SK-N-SH (cell line): ENCODE measurements around the gene ZNF783. TPM values are rescaled to one million over a fixed set of nuclear protein-coding genes. Genes with fewer than 3 reads are reported as not detected.

Source experiments
- CTCF ChIA-PET: fragments of 300-600, 350-600 bp; formaldehyde crosslinking; extraction: SDS; loops from one replicate; lab custom pipeline; 2021; lab: Yijun Ruan, JAX
- POLR2A ChIA-PET: fragments of 350-600 bp; sonication (Branson Sonifier 250); formaldehyde crosslinking; extraction: SDS; loops from one replicate; lab custom pipeline; 2020; ENCODE audit warnings: antibody characterized with exemption, inconsistent platforms; lab: Yijun Ruan, JAX
- DNase-seq: peaks from one replicate; pipeline ENCODE4 v3.0.0; 2012
- H2AFZ ChIP-seq: fragments of 200-600 bp; sonication (generic); 2 replicates; pipeline ENCODE4 v1.8.1; 2016; ENCODE audit warnings: antibody characterized with exemption, mild to moderate bottlenecking, low read depth
- H3F3A ChIP-seq: fragments of 200-600 bp; sonication (generic); replicated peaks from 2 replicates; pipeline ENCODE3; 2016; ENCODE audit warnings: antibody characterized with exemption, mild to moderate bottlenecking; ENCODE audit not compliant: insufficient read depth
- H3K27ac ChIP-seq, 2 experiments: fragments of 200-500 bp in 1 of 2; fragments of 200-600 bp in 1 of 2; sonication (Bioruptor generic) in 1 of 2; sonication (generic), shearing (Covaris generic) in 1 of 2; 2 replicates each; pipeline versions ENCODE4 v1.5.1 to v1.6.1; 2014 to 2016; ENCODE audit warnings: low read depth in 2 of 2, inconsistent platforms in 1 of 2, low read length in 1 of 2, mild to moderate bottlenecking in 1 of 2, mixed read lengths in 1 of 2
- H3K27me3 ChIP-seq: fragments of 200-600 bp; sonication (generic), shearing (Covaris generic); 2 replicates; pipeline ENCODE4 v1.6.1; 2016; ENCODE audit warnings: mixed run types; ENCODE audit not compliant: insufficient read depth
- H3K36me3 ChIP-seq, 2 experiments: fragments of 200-500 bp in 1 of 2; fragments of 200-600 bp in 1 of 2; sonication (Bioruptor generic) in 1 of 2; sonication (generic) in 1 of 2; replicated peaks in 1 of 2; 2 replicates each; pipeline versions ENCODE3 to v1.5.1; 2014 to 2016; ENCODE audit warnings: low read length in 1 of 2, mild to moderate bottlenecking in 1 of 2; ENCODE audit not compliant: insufficient read depth in 2 of 2, control insufficient read depth in 1 of 2
- H3K4me1 ChIP-seq, 2 experiments: fragments of 200-500 bp in 1 of 2; fragments of 200-600 bp in 1 of 2; sonication (Bioruptor generic) in 1 of 2; sonication (generic), shearing (Covaris generic) in 1 of 2; 2 replicates each; pipeline versions ENCODE4 v1.5.1 to v1.6.1; 2014 to 2016; ENCODE audit warnings: low read depth in 1 of 2, low read length in 1 of 2, mixed run types in 1 of 2; ENCODE audit not compliant: insufficient read depth in 2 of 2, control insufficient read depth in 1 of 2
- H3K4me2 ChIP-seq: fragments of 200-600 bp; sonication (generic), shearing (Covaris generic); 2 replicates; pipeline ENCODE4 v1.6.1; 2017; ENCODE audit warnings: mixed run types
- H3K4me3 ChIP-seq, 2 experiments: fragments of 200-500 bp in 1 of 2; fragments of 200-600 bp in 1 of 2; sonication (Bioruptor generic) in 1 of 2; sonication (generic), shearing (Covaris generic) in 1 of 2; 2 replicates each; pipeline versions ENCODE4 v1.5.1 to v1.8.1; 2014 to 2016; ENCODE audit warnings: low read depth in 2 of 2, inconsistent platforms in 1 of 2, low read length in 1 of 2, mild to moderate bottlenecking in 1 of 2, mixed read lengths in 1 of 2, moderate library complexity in 1 of 2
- H3K79me2 ChIP-seq: fragments of 200-600 bp; sonication (generic); 2 replicates; pipeline ENCODE4 v1.8.1; 2017; ENCODE audit warnings: mild to moderate bottlenecking; ENCODE audit not compliant: insufficient read depth
- H3K9ac ChIP-seq: fragments of 200-600 bp; sonication (generic); 2 replicates; pipeline ENCODE4 v1.6.1; 2017; ENCODE audit warnings: mixed run types
- H3K9me2 ChIP-seq: fragments of 200-600 bp; sonication (generic); 2 replicates; pipeline ENCODE4 v1.6.1; 2017; ENCODE audit warnings: mixed run types
- H3K9me3 ChIP-seq: fragments of 200-600 bp; sonication (generic); 2 replicates; pipeline ENCODE4 v1.6.1; 2017; ENCODE audit warnings: mixed run types, mild to moderate bottlenecking, moderate library complexity
- H4K20me1 ChIP-seq: fragments of 200-600 bp; sonication (generic); 2 replicates; pipeline ENCODE4 v1.6.1; 2017; ENCODE audit warnings: mild to moderate bottlenecking, mixed run types; ENCODE audit not compliant: insufficient read depth
- ELF1 ChIP-seq: IDR thresholded peaks from 2 replicates; pipeline ENCODE4 v1.4.0; 2012
- MXI1 ChIP-seq: IDR thresholded peaks from 2 replicates; pipeline ENCODE4 v1.6.1; 2012; ENCODE audit warnings: mild to moderate bottlenecking, low read depth, low read length, improper control_type of control experiment
- NFIC ChIP-seq: IDR thresholded peaks from 2 replicates; pipeline ENCODE4 v1.4.0; 2012; ENCODE audit warnings: borderline replicate concordance
- NRF1 ChIP-seq: IDR thresholded peaks from 2 replicates; pipeline ENCODE4 v1.6.1; 2012; ENCODE audit warnings: low read depth, mild to moderate bottlenecking, low read length
- POLR2AphosphoS5 ChIP-seq: IDR thresholded peaks from 2 replicates; pipeline ENCODE4 v1.6.1; 2012; ENCODE audit warnings: low read depth, low read length
- RFX5 ChIP-seq: IDR thresholded peaks from 2 replicates; pipeline ENCODE4 v1.6.1; 2012; ENCODE audit warnings: mild to moderate bottlenecking, improper control_type of control experiment, low read length
- SIN3A ChIP-seq: IDR thresholded peaks from 2 replicates; pipeline ENCODE4 v1.6.1; 2012; ENCODE audit warnings: low read depth, mild to moderate bottlenecking, low read length, moderate library complexity, borderline replicate concordance
- WGBS: methylation state at CpG from one replicate; pipeline ENCODE4 v1.1.6; 2017; ENCODE audit warnings: low lambda C conversion rate; 5-methylcytosine and 5-hydroxymethylcytosine counted together
- polyA plus RNA-seq, 3 experiments: library from polyadenylated mRNA; depleted of rRNA; stranded (reverse); fragments of >200 nt; gene quantifications; 2 replicates each; pipeline ENCODE4 v1.2.3, GENCODE V29; 2012
- TF ChIP-seq, protein P1 (sequence below): fragments of 150-350 bp; IDR thresholded peaks from 2 replicates; pipeline ENCODE4 v1.6.1; 2017; ENCODE audit warnings: antibody characterized with exemption, low read length, low read depth, borderline replicate concordance
- TF ChIP-seq, protein P2 (sequence below): IDR thresholded peaks from 2 replicates; pipeline ENCODE4 v1.6.1; 2012; ENCODE audit warnings: mild to moderate bottlenecking, low read depth, low read length, moderate library complexity
- TF ChIP-seq, protein P3 (sequence below): IDR thresholded peaks from 2 replicates; pipeline ENCODE4 v1.4.0; 2012; ENCODE audit warnings: low read depth

ZNF783 gene
- polyA plus RNA-seq, 1 of the 3 experiments (the other 2 are of a cell fraction) = 12.5 TPM

DNA sequence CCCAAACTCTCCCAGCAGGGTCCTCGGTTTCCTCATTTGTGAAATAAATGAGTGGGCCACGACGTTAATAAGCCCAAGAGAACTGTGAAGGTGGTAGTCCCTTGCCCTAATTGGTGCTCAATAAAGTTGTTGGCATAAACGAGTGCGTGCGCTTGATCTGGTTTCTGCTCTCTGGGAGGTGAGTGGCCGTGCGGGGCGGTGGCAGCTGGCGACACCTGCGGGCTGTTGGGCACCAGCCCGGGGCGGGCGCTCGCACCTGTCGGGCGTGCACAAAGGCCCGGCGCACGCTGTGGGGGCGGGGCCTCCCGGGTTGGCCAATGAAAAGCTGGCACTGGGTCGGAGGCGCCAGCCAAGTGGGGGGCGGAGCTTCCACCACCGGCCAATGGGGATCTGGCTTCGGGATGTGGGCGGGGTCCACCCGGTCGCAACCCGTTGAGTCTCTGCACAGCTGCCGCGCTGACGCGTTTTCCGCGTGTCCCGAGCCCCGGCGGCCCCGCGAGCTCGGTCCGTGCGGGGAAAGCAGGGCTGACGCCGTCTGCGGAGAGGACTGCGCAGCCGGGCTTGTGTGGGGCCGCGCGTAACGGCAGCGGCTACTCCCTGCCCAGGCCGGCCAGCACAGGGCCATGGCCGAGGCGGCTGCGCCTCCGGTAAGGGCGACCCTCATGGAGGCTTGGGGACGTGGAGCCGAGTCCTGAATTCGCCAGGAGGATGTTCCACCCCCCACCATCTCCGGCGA is 23.0 kb downstream of the ZNF783 start:
- peak; percentile 100 for DNase-seq
- Histone ChIP-seq H3K27me3 (no peaks in the 10 kb centered on the region), H2AFZ (peak overlapping the region; percentile 86), H3K4me1 (peaks cover 0 to 16% of the 10 kb centered on the region in 2 experiments; a peak in 1 of 4 replicates), H3K4me3 (peak overlapping the region; percentile 74 to 78), H3K27ac (no peak overlapping the region), H3K9me2 (no peaks in the 10 kb centered on the region), H3K9me3 (no peaks in the 10 kb centered on the region), H3F3A (no peaks in the 10 kb centered on the region), H3K79me2 (no peaks in the 10 kb centered on the region), H4K20me1 (no peaks in the 10 kb centered on the region), H3K4me2 (peak overlapping the region; percentile 94), H3K9ac (peak overlapping the region; percentile 54), H3K36me3 (peaks cover 0 to 12% of the 10 kb centered on the region in 2 experiments)
- POLR2A ChIA-PET = interaction anchor here (1.2 to 1.8 kb wide), 3 partner anchors 10 to 211 kb away, joined by 3 to 6 read pairs (median 6); partner anchors contain the start of gene ZNF783
- peak; percentile 55 for TF ChIP-seq MXI1
- TF ChIP-seq, protein P1, sequence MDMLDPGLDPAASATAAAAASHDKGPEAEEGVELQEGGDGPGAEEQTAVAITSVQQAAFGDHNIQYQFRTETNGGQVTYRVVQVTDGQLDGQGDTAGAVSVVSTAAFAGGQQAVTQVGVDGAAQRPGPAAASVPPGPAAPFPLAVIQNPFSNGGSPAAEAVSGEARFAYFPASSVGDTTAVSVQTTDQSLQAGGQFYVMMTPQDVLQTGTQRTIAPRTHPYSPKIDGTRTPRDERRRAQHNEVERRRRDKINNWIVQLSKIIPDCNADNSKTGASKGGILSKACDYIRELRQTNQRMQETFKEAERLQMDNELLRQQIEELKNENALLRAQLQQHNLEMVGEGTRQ = no peak
- TF ChIP-seq NRF1 = peak; percentile 47
- TF ChIP-seq POLR2AphosphoS5 = peak; percentile 31; the same call in 1 of the 2 replicates
- 0 out of 2 replicates have a peak, but pooled peaks have one; percentile 43 for TF ChIP-seq RFX5
- TF ChIP-seq NFIC = 0 out of 2 replicates have a peak, but pooled peaks have one; percentile 11
- TF ChIP-seq SIN3A = peak; percentile 46; the same call in 1 of the 2 replicates
- TF ChIP-seq ELF1 = no peak
- TF ChIP-seq, protein P2, sequence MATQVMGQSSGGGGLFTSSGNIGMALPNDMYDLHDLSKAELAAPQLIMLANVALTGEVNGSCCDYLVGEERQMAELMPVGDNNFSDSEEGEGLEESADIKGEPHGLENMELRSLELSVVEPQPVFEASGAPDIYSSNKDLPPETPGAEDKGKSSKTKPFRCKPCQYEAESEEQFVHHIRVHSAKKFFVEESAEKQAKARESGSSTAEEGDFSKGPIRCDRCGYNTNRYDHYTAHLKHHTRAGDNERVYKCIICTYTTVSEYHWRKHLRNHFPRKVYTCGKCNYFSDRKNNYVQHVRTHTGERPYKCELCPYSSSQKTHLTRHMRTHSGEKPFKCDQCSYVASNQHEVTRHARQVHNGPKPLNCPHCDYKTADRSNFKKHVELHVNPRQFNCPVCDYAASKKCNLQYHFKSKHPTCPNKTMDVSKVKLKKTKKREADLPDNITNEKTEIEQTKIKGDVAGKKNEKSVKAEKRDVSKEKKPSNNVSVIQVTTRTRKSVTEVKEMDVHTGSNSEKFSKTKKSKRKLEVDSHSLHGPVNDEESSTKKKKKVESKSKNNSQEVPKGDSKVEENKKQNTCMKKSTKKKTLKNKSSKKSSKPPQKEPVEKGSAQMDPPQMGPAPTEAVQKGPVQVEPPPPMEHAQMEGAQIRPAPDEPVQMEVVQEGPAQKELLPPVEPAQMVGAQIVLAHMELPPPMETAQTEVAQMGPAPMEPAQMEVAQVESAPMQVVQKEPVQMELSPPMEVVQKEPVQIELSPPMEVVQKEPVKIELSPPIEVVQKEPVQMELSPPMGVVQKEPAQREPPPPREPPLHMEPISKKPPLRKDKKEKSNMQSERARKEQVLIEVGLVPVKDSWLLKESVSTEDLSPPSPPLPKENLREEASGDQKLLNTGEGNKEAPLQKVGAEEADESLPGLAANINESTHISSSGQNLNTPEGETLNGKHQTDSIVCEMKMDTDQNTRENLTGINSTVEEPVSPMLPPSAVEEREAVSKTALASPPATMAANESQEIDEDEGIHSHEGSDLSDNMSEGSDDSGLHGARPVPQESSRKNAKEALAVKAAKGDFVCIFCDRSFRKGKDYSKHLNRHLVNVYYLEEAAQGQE = 0 out of 2 replicates have a peak, but pooled peaks have one; percentile 10
- TF ChIP-seq, protein P3, sequence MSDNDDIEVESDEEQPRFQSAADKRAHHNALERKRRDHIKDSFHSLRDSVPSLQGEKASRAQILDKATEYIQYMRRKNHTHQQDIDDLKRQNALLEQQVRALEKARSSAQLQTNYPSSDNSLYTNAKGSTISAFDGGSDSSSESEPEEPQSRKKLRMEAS = peak; percentile 91
- WGBS = 13% methylated on average over 26 of the region's 66 CpGs
- CTCF ChIA-PET = interaction anchor here (0.6 to 2.5 kb wide), 8 partner anchors 24 to 542 kb away, joined by 3 to 20 read pairs (median 3); partner anchors contain the start of genes ZNF398 and ZNF783
